DMS 273 (cell line): ENCODE measurements around the gene PLEKHA4.
"Not testable (repeated sequence)": the region's sequence is repeated elsewhere in the genome, so short reads cannot be mapped to it uniquely, and the experiment has no call there.

Source experiments
- DNase-seq: peaks from one replicate; lab custom pipeline; 2025; ENCODE audit not compliant: unreplicated experiment; lab: John Stamatoyannopoulos, UW

Gene PLEKHA4

GRCh38 chr19:48867746-48868113, 687 bp downstream of the PLEKHA4 start:
- no peak for DNase-seq

GRCh38 chr19:48867123-48867745, 1.2 kb downstream of the PLEKHA4 start:
- DNase-seq, result no peak

- DNase-seq, result no peak
Measured at GRCh38 chr19:48866692-48867091, 1.7 kb downstream of the PLEKHA4 start.

- DNase-seq, result no peak
Measured at GRCh38 chr19:48862827-48863226, 5.6 kb downstream of the PLEKHA4 start.

GRCh38 chr19:48861313-48861712, 7.1 kb downstream of the PLEKHA4 start:
- no peak for DNase-seq

GRCh38 chr19:48859711-48860572, 8.5 kb downstream of the PLEKHA4 start:
- no peak for DNase-seq

GRCh38 chr19:48858984-48859710, 9.3 kb downstream of the PLEKHA4 start:
- no peak for DNase-seq

- no peak for DNase-seq
Measured at GRCh38 chr19:48856921-48857320, 11.5 kb downstream of the PLEKHA4 start.

GRCh38 chr19:48854103-48854502, 14.3 kb downstream of the PLEKHA4 start:
- no peak for DNase-seq

GRCh38 chr19:48853483-48853882, 14.9 kb downstream of the PLEKHA4 start:
- no peak for DNase-seq

- DNase-seq, result no peak
Measured at GRCh38 chr19:48852292-48852691, 16.1 kb downstream of the PLEKHA4 start.

- DNase-seq, result not testable (repeated sequence)
Measured at GRCh38 chr19:48846659-48847058, 21.8 kb downstream of the PLEKHA4 start.

GRCh38 chr19:48845384-48845783, 23.0 kb downstream of the PLEKHA4 start:
- no peak for DNase-seq

GRCh38 chr19:48844472-48844871, 23.9 kb downstream of the PLEKHA4 start:
- DNase-seq, result peak; percentile 46

GRCh38 chr19:48842789-48843162, 25.6 kb downstream of the PLEKHA4 start:
- DNase-seq, result peak; percentile 81

GRCh38 chr19:48841571-48841970, 26.8 kb downstream of the PLEKHA4 start:
- no peak for DNase-seq

GRCh38 chr19:48841047-48841446, 27.4 kb downstream of the PLEKHA4 start:
- no peak for DNase-seq

- no peak for DNase-seq
Measured at GRCh38 chr19:48837687-48838086, 30.7 kb downstream of the PLEKHA4 start.

- DNase-seq, result peak; percentile 30
Measured at GRCh38 chr19:48837051-48837524, 31.3 kb downstream of the PLEKHA4 start.

- peak; percentile 45 for DNase-seq
Measured at GRCh38 chr19:48836089-48837017, 32.1 kb downstream of the PLEKHA4 start, which contains the start of gene HSD17B14. Gene HSD17B14 (minus strand): TSS chr19:48836491. CDS start chr19:48836411, 80 bp downstream.

GRCh38 chr19:48835734-48836088, 32.7 kb downstream of the PLEKHA4 start:
- peak; percentile 95 for DNase-seq
